Stimulated activated CD4-positive, alpha-beta T cell treated with anti-CD3 and anti-CD28 coated beads, Interleukin-12 subunit alpha, Interleukin-12 subunit beta, amount 100 ng/mL, for 4 hours (primary cell): ENCODE data around the gene ACTN4.

Experiments used
- DNase-seq: peaks from one replicate; pipeline ENCODE4 v3.0.0-alpha.2; 2020

Gene ACTN4

DNA sequence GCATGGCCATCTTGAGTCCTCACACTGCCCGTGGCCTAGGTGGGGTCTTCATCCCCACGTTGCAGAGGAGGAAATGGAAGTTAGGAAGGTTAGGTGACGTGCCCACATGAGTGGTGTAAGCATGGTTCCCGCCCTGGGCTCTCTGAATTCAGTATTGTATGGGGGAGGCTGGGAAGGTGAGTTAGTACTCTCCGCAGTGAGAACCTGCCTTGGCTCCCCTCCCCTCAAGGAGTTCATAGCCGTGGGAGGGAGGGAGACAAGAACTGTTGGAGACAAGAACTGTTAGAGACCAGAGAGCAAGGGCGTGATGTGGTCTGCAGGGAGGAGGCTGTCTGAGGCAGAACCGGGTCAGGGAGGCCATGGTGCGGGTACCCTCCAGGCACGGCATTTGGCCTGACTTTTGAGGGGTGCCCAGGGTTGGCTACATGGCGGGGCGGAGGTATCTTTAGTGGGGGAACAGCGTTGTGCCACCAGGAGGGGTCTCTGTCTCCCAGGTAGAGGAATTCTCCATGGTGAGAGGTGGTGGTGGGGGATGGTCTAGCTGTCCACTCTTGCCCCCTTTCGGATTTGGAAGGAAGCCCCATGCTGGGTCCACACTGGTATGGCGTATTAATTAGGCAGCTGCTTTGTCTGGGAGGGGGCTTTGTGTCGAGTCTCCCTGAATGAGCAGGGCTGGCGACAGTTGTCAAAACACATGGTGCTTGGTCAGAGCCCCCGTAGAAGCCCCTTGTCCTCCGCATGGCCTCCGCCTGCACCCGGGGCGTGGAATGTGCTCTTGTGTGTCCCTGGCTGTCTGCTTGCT lies 51.0 kb downstream of the ACTN4 start:
- no peak for DNase-seq

DNA sequence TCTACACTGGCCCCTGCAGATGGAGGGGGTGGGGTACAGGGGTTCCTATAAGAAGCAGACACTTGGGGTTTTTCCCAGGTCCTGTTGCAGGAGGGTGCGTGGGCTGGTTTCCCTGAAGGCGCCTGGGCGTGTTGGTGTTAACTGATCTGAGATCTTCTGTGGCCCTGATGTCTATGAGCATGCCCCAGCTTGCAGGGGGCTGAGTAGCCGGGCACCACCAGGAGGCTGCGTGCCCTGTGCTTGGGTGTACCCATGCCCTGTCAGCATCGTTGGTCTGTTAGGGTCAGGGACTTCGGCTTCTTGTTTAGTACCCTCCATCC lies 51.5 kb downstream of the ACTN4 start:
- DNase-seq: no peak

GRCh38 chr19:38699647-38700349 lies 52.3 kb downstream of the ACTN4 start:
- no peak for DNase-seq

DNA sequence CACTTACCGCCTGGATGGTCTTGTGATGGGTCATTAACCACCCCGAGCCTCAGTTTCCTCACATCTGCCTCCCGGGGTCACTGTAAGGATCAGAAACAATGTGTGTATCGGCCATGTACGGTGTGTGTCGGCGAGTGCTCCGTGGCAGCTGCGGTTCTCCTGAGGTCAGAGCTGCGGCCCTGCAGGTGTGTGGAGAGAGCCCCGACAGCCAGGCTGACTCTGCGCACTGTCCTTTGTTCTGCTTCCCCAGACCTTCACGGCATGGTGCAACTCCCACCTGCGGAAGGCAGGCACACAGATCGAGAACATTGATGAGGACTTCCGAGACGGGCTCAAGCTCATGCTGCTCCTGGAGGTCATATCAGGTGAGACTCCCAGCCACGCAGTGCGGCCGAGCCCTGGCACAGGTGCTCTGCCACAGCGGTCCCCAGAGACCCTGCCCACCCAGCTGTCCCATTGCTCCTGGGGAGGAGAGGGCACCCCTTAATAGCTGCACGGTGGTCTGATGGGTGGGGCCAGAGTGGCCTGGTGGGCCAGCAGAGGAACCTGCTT lies 53.0 kb downstream of the ACTN4 start:
- DNase-seq: no peak

GRCh38 chr19:38700902-38701454 lies 53.5 kb downstream of the ACTN4 start:
- no peak for DNase-seq

DNA sequence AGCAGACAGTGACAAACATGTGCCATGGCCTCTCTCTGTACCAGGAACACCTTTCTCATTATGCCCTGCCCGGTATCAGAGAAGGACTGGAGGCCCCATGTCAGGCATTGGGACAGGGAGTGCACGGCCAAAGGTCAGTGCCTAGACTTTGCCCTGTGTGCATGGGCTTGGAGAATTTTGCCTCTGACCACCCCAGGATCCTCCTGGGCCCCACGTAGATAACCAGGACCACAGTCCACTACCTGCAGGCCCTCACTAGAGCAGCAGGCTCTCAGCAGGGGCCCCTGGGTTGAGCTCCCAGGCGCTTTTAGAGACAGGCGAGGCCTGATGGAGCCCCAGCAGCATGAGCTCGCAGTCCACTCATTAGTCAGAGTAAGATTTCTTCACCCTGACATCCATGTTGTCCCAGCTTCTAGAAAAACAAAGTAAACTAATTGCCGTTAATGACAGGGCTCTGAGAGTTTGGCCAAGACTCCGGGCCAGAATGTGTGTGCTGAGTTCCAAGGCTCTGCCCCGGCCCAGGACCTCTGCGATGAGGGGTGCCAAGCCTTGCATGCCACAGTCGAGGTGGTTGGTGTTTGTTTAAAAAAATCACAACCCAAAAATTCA lies 54.1 kb downstream of the ACTN4 start:
- DNase-seq: no peak

DNA sequence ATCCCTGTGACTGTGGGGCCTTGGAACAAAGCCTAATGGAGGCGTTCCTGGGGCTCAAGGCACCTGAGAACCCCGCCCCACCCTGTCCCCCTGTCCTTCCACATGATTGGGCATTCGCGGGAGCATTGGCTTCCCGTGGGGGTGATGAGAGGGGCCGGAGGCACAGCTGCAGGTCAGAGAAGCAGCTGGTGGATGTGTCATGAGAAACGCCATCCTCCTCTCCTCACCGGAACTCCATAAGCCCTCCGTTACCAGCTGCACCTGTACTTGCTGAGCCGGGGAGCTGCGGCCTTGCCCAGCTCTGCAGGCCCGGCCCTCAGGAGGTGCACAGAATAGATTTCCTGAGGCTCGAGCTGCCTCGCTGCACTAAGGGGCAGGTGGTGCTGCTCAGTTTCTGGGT lies 54.8 kb downstream of the ACTN4 start:
- DNase-seq: no peak

- no peak for DNase-seq
Observed at GRCh38 chr19:38703509-38703908, 56.1 kb downstream of the ACTN4 start.

DNA sequence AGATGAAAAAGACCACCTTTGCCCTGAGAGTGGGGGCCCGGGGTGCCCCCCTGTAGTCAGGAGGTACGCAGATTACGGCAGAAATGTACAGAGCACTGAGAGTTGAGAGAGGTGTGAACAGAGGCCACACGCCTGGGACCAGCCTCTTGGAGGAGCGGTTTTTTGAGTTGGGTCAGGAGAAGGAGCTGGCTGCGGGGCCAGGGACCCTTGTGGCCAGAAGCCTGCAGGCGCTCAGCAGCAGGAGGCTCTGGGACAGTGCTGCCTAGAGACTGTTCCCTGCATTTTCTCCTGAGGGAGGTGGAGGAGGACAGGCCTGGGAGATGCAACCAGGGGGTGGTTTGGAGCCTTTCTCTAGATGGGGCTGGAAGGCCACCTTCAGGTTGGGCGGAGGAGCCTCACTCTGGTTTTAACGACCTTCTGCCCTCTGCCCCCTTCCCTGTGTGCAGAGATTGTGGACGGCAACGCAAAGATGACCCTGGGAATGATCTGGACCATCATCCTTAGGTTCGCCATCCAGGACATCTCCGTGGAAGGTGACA lies 57.1 kb downstream of the ACTN4 start:
- DNase-seq: no peak

- no peak for DNase-seq
Observed at GRCh38 chr19:38705197-38706019, 58.0 kb downstream of the ACTN4 start.

DNA sequence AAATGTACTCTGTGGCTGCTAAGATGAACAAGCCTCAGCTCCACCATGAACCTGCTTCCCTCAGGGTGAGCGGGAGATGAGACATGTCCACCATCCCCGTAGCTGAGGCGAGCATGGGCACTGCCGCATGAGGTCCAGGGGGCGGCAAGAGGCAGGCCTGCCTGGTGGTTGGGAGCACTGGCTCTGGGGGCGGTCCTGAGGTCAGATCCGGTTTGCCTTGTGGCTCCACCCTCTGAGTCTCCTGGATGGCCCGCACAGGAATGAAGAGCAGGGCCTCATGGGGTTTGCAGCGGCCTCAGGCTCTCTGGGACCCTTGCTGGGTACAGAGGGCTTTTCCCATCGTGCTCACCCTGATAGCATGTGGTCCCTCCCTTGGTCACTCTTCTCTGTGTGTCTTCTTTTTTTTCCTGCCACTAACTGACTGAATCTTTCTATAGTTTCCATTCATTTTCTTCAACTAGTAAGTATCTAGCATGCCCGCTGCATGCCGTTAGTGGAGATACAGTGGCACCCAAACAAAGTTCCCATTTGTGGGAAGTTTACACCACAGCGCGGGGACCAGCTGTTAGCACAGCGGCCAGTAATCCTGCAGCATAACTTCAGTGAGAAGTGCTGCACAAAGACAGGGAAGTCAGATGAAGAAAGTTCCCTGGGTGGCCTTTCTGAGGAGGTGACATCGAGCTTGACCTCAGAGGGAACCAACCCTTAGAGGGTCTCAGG lies 59.5 kb downstream of the ACTN4 start:
- DNase-seq: no peak

- DNase-seq: no peak
Observed at GRCh38 chr19:38707512-38708114, 60.2 kb downstream of the ACTN4 start.

- DNase-seq: no peak
Observed at GRCh38 chr19:38708413-38709024, 61.1 kb downstream of the ACTN4 start.

- no peak for DNase-seq
Observed at GRCh38 chr19:38709119-38709518, 61.7 kb downstream of the ACTN4 start.

GRCh38 chr19:38709671-38710415 lies 62.4 kb downstream of the ACTN4 start:
- DNase-seq: no peak

DNA sequence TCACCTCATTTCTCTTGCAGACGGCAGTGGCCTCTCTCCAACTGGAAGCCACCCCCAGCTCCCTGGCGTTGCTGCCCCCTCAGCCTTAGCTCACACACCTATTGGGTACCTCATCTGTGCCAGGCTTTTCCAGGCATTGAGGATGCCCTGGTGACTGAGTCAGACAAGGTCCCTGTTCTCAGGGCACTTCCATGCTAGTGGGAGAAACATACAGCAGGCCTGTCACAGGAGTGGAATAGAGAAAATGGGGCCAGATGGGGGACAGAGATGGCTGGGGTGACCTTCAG lies 62.9 kb downstream of the ACTN4 start:
- DNase-seq: no peak

DNA sequence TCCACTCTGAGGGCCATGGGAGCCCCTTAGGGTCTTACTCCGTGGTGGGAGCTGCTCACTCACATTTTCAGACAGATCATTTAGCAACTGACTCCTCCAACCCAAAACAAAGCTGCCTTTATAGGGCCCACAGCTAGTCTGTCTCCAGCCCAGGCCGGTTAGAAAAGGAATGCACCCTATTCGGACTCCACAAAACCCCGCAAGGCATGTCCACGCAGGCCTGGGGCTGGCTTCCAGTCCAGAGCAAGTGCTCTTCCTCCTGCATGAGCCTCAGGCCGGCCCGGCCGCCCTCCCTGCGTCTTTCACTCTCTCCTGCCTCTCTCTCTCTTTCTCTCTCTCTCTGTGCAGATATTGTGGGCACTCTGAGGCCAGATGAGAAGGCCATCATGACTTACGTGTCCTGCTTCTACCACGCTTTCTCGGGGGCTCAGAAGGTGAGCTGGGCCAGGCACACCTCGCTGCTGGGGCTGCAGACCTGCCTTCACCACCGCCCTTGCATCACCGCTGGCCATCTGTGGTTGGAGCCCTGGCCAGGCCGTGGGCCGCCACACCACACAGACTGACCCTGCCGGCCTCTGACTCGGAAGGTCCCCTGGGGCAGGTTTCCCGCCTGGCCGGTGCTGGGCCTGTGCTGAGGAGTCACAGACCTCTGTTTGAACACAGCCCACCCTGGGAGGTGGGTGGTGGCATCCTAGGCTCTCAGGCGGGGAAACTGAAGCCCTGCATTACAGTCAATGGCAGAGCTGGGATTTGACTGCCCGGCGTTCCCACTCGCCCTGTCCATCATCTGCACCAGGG lies 63.7 kb downstream of the ACTN4 start:
- no peak for DNase-seq

GRCh38 chr19:38711726-38712153 lies 64.3 kb downstream of the ACTN4 start:
- no peak for DNase-seq

- no peak for DNase-seq
Observed at GRCh38 chr19:38712161-38712748, 64.8 kb downstream of the ACTN4 start.
